HG02938 (cell line): ENCODE data around the gene SLX4IP.

Experiments
- ATAC-seq: cut with Tn5 transposase; IDR thresholded peaks from one replicate; pipeline ENCODE4 v1.9.1; 2021; ENCODE audit warnings: mild to moderate bottlenecking, moderate library complexity; ENCODE audit not compliant: unreplicated experiment

The SLX4IP gene

GRCh38 chr20:10672624-10673127 is 237.6 kb downstream of the SLX4IP start:
- ATAC-seq = no peak

- ATAC-seq = no peak
Observed at GRCh38 chr20:10673176-10673841, 238.2 kb downstream of the SLX4IP start.

GRCh38 chr20:10673842-10674683 is 239.0 kb downstream of the SLX4IP start, which contains the start of gene JAG1:
TSS of gene JAG1 (minus strand) at chr20:10673999. CDS start at chr20:10673530, 469 bp downstream.
- peak; percentile 57 for ATAC-seq

GRCh38 chr20:10674684-10675449 is 239.8 kb downstream of the SLX4IP start:
- ATAC-seq = peak; percentile 40

GRCh38 chr20:10675450-10675848 is 240.3 kb downstream of the SLX4IP start:
- no peak for ATAC-seq

GRCh38 chr20:10676518-10676917 is 241.4 kb downstream of the SLX4IP start:
- no peak for ATAC-seq
